Measurements from ENCODE around the gene LTF. TPM values are rescaled to one million over a fixed set of nuclear protein-coding genes. Genes with fewer than 3 reads are reported as not detected.

Gene LTF
- total RNA-seq, 1 experiment from 2014 or later, result not detected

- intact Hi-C loops (cut with micrococcal nuclease), result no loop called here
- H2AFZ ChIP-seq (ENCODE audit: low read depth, low read length, poor library complexity, severe bottlenecking), result no peak overlapping the region
- no peak overlapping the region for H3K4me2 ChIP-seq (ENCODE audit: low read length)
- H3K4me3 ChIP-seq (replicated peaks in 1 of 2; ENCODE audit: low read depth in 1 of 2, low read length in 2 of 2), result no peak overlapping the region
- no TSS peak for BruUV-seq (replicated peaks)
- CTCF ChIA-PET, result interaction anchor here (1.3 kb wide), 1 partner anchor 110 kb away, joined by 5 read pairs; no protein-coding TSS in a partner anchor
- TF ChIP-seq EZH2phosphoT487 (IDR thresholded peaks at IDR 0.05; ENCODE audit: borderline replicate concordance) (no peak), POLR2AphosphoS5 (IDR thresholded peaks at IDR 0.05; ENCODE audit: low read depth, low read length) (no peak), YY1 (IDR thresholded peaks at IDR 0.05; ENCODE audit: extremely low read depth, insufficient replicate concordance, low read depth, low read length) (no peak), RAD21 (IDR thresholded peaks at IDR 0.05; ENCODE audit: low read depth) (no peak), REST (IDR thresholded peaks at IDR 0.05; ENCODE audit: low read depth) (no peak), CEBPB (IDR thresholded peaks at IDR 0.05; ENCODE audit: low read depth) (no peak)
- RAD21 ChIA-PET (ENCODE audit: low non-redundant PET in 1 of 2, low total read pairs in 2 of 2, uncharacterized antibody in 2 of 2, unreplicated experiment in 2 of 2), result no interaction called here
- POLR2A ChIA-PET, result no interaction called here
- DNase-seq (ENCODE audit: low read depth, low spot score) (no peak), ATAC-seq (no peak)
- no peaks in the 10 kb centered on the region for H3K4me1 ChIP-seq (ENCODE audit: control insufficient read depth in 1 of 2, insufficient read depth in 2 of 2, low read length in 2 of 2)
- peaks cover 13% of the 10 kb centered on the region; the same call in 1 of the 2 replicates for H3K27me3 ChIP-seq (ENCODE audit: insufficient read depth, low read length)
- no peaks in the 10 kb centered on the region for H3K9me3 ChIP-seq (ENCODE audit: control insufficient read depth in 1 of 2, insufficient read depth in 1 of 2, low read depth in 1 of 2, low read length in 2 of 2)
- no peak overlapping the region for H3K9ac ChIP-seq (ENCODE audit: low read length)
- H3K27ac ChIP-seq (ENCODE audit: low read depth, low read length), result no peak overlapping the region
- H3K36me3 ChIP-seq (ENCODE audit: control insufficient read depth in 1 of 2, insufficient read depth in 2 of 2, low read length in 2 of 2), result no peaks in the 10 kb centered on the region
- H3K9me2 ChIP-seq (ENCODE audit: insufficient read depth), result no peaks in the 10 kb centered on the region
- no peaks in the 10 kb centered on the region for H4K20me1 ChIP-seq (ENCODE audit: insufficient read depth)
- H3K79me2 ChIP-seq (ENCODE audit: insufficient read depth, low read length), result no peaks in the 10 kb centered on the region
These were observed 16.0 kb downstream of the LTF start for GRCh38 chr3:46448721-46449120.
